Measurements from ENCODE around the gene IQCH.

The IQCH gene

DNA sequence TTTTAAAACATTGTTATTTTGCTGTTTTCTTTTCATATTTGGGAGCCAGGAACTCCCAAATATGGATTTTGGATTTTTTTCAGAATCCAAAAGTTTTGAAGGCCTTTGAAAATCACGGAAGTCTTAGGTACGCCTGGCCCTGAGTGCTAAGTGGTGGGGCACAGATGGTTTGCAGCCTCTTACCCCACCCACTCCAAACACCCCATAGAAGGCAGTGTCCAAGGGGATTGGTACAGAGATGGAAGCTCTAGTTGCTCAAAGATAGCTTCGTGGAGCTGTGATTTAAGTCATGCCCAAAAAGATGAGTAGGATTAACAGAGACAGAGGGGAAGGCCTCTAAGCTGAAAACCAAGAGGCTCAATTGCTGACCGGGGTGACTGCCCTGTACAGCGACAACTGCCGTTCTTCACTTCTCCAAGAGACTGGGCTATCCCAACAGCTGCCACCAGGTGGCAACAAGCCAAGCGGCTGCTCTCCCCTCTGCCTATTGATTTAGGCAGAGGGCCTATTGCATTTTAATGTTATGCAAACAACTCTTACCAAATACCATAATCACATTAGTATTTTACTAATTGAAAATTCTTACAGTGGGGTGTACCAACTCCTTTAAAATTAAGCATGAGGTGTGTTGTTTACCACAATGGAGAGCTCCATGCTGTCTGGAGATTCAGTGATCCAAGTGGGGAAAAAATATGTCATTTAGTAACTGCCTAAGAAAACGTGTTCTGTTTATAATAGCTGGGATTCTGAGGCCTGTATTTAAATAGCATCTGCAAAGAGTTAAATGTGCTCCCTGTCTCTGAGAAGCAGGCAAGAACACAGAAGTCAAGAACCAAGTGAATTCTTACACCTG, 202.3 kb downstream of the IQCH start:
- no peak for FAIRE-seq

DNA sequence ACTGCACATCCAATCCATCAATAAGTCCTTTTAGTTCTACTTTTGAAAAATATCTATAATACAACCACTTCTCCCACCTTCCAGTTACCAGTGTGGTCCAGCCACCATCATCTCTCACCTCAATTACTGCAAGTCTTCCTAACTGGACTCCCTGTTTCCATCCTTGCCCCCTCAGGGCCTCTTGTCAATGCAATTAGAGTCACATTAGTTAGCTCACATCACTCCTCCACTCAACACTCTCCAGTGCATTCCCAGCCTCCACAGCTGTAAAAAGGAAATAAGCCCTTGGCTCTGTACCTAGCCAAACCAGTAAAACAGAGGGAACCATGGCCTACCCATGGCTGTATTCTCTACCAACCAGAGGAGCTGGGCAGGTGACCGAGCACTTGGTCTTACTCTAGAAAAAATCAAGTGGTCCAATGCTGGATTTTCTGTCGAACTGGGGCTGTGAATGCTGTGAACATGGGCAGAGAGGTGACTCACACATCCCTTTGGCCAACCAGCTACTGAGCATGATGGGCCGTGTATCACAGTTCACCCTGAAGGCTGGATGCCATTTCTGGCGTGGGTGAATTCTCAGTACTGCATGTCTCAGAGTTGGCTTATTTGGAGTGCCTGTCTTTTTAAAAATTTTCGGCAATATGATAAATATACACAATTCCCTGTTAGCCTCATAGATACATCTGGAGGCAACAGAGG, 203.9 kb downstream of the IQCH start:
- FAIRE-seq: no peak

DNA sequence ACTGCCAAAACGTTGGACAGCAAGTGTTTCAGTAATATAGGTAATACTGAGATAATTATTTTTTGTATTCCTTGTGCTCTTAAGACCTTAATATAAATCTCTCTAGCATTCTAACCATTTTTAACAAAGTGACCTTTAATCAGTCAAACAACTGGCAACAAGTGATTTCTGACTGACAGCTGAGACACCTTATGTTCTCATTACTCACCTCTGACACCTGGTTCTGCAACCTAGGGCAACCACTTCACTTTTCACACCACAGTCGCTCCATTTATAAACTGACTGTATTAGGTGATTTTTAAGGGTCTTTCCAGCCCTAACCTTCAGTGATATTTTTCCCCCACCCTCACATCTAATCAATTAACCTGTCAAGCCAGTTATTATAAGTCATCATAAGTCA, 205.9 kb downstream of the IQCH start:
- no peak for FAIRE-seq

DNA sequence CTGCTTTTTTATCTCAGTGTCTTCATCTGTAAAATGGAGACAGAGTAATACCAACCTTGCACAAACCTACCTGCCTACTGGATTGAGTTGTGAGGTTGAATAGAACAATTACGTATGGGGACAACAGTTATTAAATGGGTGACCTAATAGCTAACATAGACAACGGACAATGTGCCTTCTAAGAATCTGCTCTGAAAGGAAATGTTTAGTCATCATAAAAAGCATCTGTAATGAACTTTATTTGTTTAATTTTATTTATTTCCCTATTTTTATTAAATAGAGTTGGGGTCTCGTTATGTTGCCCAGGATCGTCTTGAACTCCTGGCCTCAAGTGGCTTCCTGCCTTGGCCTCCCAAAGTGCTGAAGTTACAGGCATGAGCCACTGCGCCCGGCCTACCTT, 207.1 kb downstream of the IQCH start:
- no peak for FAIRE-seq

DNA sequence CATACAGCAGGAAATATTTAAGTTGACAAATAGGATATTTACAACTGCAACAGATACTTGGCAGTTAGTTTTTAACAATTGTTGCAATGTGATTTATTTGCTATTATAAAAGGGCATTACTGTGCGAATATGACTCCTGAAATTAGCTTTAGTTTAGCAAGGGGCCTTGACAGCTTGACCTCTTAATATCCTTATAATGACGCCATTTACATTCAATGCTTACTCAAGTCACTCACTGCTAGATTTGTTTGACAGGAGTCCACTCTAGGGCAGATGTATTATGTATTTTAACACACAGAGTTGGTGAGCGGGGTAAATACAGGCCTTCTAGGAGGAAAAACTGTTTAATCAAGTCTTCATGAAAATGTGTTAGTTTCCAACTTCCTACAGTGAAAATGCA, 208.3 kb downstream of the IQCH start:
- FAIRE-seq: no peak

DNA sequence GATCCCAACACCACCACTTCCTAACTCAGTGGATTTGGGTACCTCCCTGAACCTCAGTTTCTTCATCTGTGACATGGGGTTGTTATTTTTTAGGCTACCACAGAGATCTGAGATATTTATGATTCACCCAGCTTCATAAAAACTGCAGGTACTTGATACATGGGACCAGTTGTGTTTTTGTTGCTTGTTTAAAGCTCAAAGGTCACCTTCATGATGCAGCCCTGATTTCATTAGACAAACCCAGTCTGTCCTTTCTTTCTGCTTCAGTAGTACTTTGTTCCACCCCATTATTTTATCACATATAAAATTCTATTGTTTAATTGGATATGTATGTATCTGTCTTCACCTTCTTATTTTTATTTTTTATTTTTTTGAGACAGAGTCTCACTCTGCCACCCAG, 208.9 kb downstream of the IQCH start:
- FAIRE-seq: no peak

DNA sequence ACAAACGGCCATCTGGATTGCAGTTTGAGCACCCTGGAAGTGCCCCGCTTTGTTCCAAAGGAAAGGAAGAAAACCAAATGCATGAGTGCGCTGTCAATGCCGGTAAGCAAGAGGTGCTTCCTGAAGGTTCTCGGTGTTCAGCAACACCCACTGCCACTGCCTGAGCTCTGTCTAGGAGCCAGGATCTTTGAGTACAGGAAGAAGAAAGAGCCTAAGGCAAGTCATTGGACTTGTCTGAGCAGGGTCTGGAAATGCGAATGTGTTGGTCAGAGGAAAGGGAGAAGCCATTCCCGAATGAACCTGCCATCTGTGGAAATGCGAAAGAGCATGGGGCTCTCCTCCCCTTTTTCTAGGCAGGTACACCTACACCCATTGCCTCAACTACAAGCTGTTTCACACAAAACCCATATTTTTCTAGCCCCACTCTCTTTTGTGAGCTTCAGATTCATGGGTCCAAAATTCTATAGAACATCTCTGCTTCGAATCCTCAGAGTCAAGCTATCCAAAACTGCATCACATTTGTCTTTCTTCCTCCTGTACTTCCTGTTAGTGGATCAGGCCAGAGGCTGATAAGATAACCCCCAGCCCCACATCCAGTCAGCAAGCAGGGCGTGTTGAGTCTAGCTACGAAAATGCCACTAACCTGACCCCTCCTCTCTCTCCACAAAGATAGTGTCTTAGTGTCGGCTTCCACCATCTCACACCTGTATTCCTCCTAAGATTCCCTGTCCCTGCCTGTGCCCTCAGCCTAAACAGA, 210.8 kb downstream of the IQCH start:
- FAIRE-seq: no peak

DNA sequence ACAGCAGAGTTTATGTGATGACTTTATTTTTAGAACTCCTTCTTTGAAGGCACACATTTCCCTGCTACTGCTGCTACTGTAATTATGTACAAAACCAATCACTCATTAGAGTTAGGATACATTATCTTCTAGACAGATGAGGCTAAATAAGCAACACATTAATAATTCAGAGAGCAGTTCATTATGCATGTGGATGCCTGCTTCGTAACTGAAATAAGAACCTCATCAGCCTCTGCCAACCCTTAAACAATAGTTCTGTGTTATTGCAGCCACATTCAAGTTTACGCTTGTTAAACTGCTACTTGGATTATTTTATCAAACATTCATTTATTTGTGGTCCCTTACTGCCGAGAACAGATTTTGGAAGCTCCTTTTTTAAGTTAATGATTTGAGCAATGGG, 213.8 kb downstream of the IQCH start:
- no peak for FAIRE-seq

DNA sequence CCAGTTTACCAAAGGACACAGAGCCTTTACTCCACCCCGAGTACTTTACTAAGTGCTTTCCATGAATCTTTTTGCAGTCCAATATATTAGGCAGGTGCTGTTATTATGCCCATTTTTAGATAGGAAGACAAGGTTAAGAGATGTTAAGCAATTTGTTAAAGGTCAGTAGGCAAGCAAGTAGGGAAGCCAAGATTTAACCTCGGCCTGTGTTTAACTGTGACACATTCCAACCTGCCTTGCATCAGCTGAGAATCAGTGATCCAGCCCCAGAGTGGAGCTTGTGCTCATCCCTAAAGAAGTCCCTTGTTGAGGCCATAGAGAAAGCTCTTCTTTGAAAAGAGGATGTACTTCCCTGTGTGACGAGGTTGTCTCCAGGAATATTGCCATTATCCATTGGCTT, 215.1 kb downstream of the IQCH start:
- FAIRE-seq: no peak

DNA sequence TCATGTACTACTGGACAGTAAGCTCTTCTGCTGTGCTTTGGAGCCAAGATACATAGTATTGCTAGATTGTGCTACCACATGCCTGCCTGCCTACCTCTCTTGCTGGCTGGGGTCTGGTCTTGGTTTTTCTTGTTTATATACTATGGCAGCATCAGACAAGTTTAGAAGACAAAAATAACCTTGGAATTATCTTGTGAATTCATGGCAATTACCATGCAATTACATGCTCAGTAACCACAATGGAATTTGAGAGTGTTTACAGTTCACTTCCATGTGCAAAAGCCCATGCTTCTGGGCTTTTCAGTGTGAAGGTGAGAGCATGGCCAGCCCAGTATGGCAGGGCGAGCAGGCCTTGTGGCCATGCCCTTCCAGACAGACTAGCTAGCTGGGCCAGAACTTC, 218.4 kb downstream of the IQCH start:
- FAIRE-seq: no peak

DNA sequence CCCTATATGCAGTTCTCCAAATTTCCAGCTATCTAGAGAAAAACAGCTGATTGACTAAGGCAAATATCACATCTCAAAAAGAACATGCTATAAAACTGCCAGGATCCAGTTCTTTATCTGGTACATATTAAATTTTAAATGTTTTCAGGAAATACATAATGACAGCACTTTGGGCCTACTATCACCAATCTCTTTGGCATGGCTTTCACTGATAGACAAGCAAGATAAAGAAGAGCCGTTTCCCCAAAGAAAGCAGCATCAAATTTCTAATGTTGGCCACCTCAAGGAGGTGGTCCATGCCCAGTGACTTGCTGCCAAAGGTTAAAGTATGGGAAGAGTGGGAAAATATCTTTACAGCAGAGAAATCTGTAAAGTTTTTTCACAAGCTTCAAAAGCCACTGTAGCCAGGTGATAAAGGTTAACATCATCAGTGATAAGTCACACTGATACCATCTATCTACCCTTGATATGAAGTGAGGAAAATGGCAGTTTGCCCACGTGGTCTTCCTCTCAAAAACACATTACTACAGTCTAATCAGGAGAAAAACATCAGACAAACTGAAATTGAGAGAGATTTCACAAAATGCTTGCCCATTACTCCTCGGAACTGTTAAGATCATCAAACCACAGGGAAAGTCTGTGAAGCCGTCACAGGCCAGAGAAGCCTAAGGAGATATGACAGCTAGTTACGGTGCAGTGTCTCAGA, 220.0 kb downstream of the IQCH start:
- no peak for FAIRE-seq

DNA sequence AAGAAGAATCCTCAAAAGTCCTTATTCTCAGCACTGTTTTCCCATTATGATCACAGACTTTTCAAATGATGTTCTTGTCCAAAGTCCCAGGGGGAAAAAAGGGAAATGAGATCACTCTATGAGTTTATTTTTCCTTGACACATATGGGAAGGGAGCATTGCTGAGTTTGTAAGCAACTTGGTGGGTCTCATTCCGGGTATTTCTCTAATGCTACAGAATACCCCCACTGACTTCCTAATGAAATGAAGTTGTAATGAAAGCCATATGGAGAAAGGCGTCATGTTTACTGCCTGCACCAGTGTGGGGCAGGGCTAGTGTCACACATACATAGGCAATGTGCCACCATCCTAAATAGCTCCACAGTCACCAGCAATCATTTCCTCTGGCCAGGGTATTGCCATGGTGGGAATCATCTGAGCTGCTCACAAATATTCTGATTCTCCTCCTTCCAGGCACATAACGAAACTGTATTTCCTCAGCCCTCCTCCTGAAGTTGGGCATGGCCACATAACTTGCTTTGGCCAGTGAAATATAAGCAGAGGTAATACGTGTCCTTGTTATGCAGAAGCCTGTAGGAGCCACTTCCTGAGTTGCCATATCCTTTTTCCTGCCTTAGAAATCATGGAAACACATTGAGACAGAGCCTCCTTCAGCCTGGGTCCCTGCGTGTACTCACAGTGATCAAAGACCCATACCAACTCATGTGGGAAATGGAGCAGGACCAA, 225.4 kb downstream of the IQCH start:
- no peak for FAIRE-seq

DNA sequence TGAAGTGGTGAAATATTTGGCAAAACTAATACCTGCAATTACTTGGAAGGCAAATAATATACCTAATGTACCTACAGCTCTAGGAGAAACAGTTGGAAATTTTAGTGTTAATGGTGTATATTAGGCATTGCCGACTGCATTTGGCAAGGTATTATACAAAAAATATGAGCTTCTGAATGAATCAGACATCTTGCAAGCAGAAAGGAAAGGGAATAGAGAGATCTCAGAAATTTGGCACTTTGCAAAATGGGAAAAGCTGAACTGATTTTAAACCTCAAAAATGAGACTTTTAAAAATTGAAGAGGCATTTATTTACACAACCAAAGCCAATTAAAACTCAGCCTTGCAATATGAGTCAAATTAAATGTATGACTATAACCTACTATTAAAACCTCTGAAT, 226.2 kb downstream of the IQCH start:
- FAIRE-seq: no peak

DNA sequence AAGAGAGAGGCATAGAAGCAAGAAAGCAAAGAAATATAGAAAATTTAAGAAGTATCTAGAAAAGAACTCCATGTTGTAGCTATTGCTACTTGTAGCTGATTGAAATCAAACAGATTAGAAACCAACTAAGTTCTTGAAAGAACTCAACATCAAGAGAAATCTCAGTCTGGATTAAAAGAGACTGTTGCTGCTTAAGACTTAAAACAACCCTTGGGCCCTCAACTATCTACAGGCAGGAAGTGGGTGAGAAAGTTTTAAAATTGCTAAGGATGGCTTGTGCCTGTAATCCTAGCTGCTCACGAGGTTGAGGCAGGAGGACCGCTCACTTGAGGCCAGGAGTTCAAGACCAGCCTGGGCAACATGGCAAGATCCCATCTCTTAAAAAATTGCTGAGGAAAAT, 227.1 kb downstream of the IQCH start:
- FAIRE-seq: no peak

DNA sequence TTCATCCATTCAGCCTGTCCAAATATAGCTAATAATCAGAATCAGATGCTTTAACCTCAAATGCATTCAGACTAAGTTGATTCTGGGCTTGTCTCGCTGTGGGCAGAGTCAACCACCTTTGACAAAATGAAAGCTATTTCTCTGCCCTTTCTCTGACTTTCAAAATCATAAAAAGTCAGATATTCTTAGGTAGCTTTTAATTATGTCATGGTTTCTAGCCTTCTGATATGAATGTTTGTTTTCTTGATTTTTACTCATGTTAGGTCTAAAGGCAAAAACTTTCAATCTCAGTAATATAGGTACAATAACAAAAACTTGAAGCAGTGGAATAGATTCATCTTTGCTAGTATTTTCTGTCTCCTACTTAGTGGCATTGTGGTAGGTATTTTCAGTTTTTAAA, 241.0 kb downstream of the IQCH start:
- no peak for FAIRE-seq

DNA sequence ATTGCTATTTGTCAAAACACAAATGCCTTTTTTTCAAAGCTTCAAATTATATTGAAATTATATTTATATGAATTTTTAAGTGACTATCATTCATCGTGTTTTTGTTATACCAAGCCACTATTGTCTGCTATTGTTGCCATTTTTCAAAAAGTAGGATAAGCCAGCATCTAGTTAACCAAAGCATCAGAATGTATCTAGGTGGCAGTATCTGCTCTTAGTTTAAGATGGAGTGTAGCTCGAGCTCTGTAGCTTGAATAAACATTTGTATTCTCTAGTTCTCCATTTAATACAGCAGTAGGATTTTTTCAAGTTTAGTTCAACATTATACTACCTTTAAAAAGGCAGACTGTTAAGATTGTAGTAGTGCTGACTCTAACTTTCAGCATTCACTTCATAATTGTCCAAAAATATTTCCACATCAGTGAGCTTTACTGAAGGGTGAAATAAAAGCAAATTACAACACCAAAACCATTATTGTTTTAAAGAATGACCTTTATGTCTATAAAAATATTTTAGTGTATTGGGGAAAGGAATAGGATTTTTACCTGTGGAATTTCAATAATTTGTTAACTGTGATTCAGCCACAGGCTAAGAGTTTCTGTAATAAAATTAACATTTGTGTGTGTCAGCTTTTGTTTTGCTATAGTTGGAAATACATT, 246.7 kb downstream of the IQCH start:
- FAIRE-seq: no peak

DNA sequence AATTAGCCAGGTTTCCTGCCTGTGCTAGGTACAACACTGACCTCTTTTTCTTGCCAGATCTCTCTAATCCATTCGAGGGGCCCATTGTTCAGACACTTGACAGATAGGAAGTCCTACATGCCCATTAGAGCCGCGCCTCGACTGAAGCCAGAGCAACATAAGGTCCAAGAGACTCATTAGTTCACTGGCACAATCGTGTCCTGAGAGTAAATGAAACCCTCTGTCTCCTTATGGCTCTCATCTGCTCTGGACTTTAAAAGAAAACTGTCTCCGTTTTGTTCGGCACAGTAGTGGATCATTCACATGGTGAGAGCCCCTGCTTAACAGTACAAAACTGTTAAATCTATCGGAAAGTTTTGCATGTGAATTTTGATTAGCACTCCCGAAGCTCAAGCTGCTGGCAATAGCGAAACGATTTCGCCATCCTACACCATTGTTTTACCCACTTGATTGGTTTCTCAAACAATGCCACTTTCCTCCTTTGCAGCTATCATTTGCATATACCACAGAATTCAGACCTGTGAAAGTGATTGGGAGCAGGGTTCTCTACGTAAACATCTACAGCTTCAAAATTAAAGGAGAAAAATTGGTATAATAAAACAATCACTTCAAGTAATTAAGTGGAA, 247.4 kb downstream of the IQCH start:
- no peak for FAIRE-seq

DNA sequence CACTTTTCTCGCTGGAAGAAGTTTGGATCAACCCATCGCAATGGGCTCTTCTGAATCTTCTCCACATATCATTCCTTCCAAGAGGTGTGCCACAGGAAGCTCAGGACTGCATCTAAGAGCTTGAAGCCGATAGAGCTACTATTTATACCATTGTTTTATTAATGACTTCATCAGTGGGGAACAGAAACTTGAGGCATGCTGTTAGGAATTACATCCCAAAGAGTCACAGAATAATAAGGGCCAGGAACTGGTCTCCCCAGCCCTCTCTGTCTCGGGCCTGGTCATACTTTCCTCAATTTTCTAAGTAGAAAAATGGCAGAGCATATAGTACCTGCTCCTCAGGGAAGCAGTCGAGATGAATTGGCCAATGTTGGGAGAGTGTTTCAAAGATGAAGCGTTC, 249.5 kb downstream of the IQCH start:
- no peak for FAIRE-seq

DNA sequence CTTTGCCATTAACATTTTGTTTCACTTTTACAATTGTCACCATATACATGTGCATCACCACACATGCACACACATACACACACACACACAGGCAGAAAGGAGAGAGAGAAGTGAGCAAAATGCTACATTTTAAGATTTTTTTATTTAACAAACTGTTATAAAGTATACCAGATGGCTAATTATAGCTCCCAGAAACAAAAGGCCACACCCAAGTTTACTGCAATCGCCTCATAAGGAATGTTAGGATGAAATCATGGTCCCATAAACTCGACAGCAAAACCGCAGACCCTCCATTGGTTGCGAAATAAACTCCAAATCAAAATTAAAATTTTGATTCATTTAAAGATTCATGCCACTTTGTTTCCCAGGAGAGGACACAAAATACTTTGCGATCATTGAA, 250.2 kb downstream of the IQCH start:
- no peak for FAIRE-seq

DNA sequence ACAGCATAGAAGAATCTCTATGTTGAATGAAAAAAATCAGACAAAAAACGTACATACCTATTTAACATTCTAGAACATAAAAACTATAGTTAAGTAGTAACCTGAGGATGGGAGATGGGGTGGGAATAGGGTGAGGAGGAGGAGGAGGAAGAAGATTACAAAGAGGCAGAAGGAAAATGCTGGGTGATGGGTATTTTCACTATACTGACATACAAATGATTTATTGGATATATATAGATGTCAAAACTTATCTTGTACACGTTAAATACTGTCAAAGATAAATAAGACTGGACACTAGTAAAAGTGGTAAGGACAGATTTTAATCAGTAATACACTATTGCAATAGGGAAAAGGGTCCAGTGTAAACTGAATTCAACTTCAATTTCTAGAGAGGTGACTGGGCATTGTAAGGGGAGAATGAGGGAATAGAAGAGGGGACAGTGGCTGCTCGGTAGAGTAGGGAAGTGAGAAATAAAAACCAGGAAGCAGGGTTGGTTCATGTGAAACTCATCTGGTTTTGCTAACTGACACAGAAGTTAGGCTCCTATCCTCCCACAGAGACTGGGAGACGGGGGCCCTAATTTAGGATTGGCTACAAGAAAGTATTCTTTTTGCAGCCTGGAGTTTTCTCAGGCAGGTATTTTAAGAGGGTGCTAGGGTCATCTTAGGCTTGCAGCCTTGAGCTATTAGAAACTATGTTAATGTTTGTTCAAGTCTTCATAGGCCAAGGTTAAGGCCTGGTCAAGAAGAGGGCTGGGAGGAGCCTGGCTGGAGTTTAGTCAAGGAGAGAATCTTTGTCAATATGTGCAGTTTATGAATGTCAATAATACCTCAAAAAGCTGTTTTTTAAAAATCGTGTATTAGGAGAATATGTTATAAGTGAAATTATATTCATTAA, 251.3 kb downstream of the IQCH start:
- FAIRE-seq: no peak

Measured in colon (tissue), 2 donors.